Lower leg skin (tissue), 4 donors: ENCODE measurements around the gene ARHGAP40. TPM values are rescaled to one million over a fixed set of nuclear protein-coding genes. Genes with fewer than 3 reads are reported as not detected.

Experiments used
- DNase-seq, 2 donors: peaks; one replicate each; pipeline ENCODE4 v3.0.0-alpha.2; 2019; ENCODE audit warnings: low spot score in 2 of 2
- H3K4me3 ChIP-seq: fragments of 200-600 bp; sonication (generic); 2 replicates; pipeline ENCODE4 v1.5.1; 2017; ENCODE audit warnings: mild to moderate bottlenecking, low read depth; ENCODE audit not compliant: poor library complexity, severe bottlenecking
- CTCF ChIP-seq, 3 donors: fragments of 450-650 bp; IDR thresholded peaks; one replicate each; pipeline ENCODE4 v1.5.1; 2016; ENCODE audit warnings: antibody characterized with exemption in 3 of 3, mild to moderate bottlenecking in 3 of 3, moderate library complexity in 2 of 3
- POLR2A ChIP-seq, 2 donors: fragments of 450-650 bp; IDR thresholded peaks; one replicate each; pipeline ENCODE4 v1.6.1; 2016 to 2017; ENCODE audit warnings: antibody characterized with exemption in 2 of 2, mild to moderate bottlenecking in 1 of 2, moderate library complexity in 1 of 2
- WGBS, 2 donors: methylation state at CpG; one replicate each; pipeline ENCODE4 v1.1.5; 2018; 5-methylcytosine and 5-hydroxymethylcytosine counted together
- intact Hi-C: fragments of 100-400 bp; cut with DNase I; formaldehyde crosslinking; loops from one replicate; pipeline ENCODE4 v1.15.0; 2023; ENCODE audit warnings: low total_unique reads
- total RNA-seq, 4 donors: library from RNA; depleted of rRNA; stranded (reverse); fragments of >200 nt; gene quantifications; one replicate each; pipeline ENCODE4 v1.1.0, GENCODE V29; 2016

ARHGAP40 gene
- total RNA-seq, 4 donors from 2014 or later: 27.0 to 54.8 (median 45.9) TPM

- H3K4me3 ChIP-seq: no peak overlapping the region
- WGBS, 2 donors: 66 to 67% methylated on average over 7 of the region's 7 CpGs
- intact Hi-C loops: no loop called here
- DNase-seq: no peak
- TF ChIP-seq CTCF (IDR thresholded peaks at IDR 0.05) (no peak), POLR2A (IDR thresholded peaks at IDR 0.05) (no peak)
These were observed 28.2 kb upstream of the ARHGAP40 start for GRCh38 chr20:38573413-38573812.

- no peak overlapping the region for H3K4me3 ChIP-seq
- intact Hi-C loops: no loop called here
- TF ChIP-seq POLR2A (IDR thresholded peaks at IDR 0.05) (no peak), CTCF (IDR thresholded peaks at IDR 0.05) (no peak)
- no peak for DNase-seq
- 56 to 62% methylated on average over 7 of the region's 7 CpGs for WGBS, 2 donors
These were observed 22.2 kb upstream of the ARHGAP40 start for GRCh38 chr20:38579219-38579910.

GRCh38 chr20:38579921-38580320 is 21.7 kb upstream of the ARHGAP40 start:
- intact Hi-C loops: no loop called here
- H3K4me3 ChIP-seq: no peak overlapping the region
- TF ChIP-seq POLR2A (IDR thresholded peaks at IDR 0.05) (no peak), CTCF (IDR thresholded peaks at IDR 0.05) (no peak)
- 73 to 74% methylated on average over 4 of the region's 4 CpGs for WGBS, 2 donors
- no peak for DNase-seq

GRCh38 chr20:38581013-38581412 is 20.6 kb upstream of the ARHGAP40 start, which contains the start of gene ADIG:
Gene ADIG (plus strand): TSS chr20:38581197. CDS start chr20:38581251, 54 bp downstream.
- 43 to 45% methylated on average over 5 of the region's 5 CpGs for WGBS, 2 donors
- H3K4me3 ChIP-seq: no peak within 1 kb of the TSS
- no peak for DNase-seq
- TF ChIP-seq POLR2A (IDR thresholded peaks at IDR 0.05) (no peak), CTCF (IDR thresholded peaks at IDR 0.05) (no peak)
- intact Hi-C loops: no loop called here

- DNase-seq: no peak
- intact Hi-C loops: no loop called here
- H3K4me3 ChIP-seq: no peak overlapping the region
- WGBS, 2 donors: 79 to 87% methylated on average over 3 to 4 of the region's 4 CpGs
- TF ChIP-seq POLR2A (IDR thresholded peaks at IDR 0.05) (no peak), CTCF (IDR thresholded peaks at IDR 0.05) (no peak)
These were observed 19.7 kb upstream of the ARHGAP40 start for GRCh38 chr20:38581830-38582358.
